Kidney glomerular epithelial cell (primary cell): ENCODE results near the gene PVALB.

Source experiments
- DNase-seq: peaks from one replicate; lab custom pipeline; 2025; lab: John Stamatoyannopoulos, UW

PVALB gene

GRCh38 chr22:36816636-36817524, at the start of gene PVALB:
PVALB (minus strand) TSS chr22:36817035; CDS start chr22:36817005, 30 bp downstream.
- no peak for DNase-seq

- DNase-seq = no peak
These were observed 48.5 kb upstream of the PVALB start for GRCh38 chr22:36865346-36865745.

- no peak for DNase-seq
These were observed 47.8 kb upstream of the PVALB start for GRCh38 chr22:36864454-36865215.

DNA sequence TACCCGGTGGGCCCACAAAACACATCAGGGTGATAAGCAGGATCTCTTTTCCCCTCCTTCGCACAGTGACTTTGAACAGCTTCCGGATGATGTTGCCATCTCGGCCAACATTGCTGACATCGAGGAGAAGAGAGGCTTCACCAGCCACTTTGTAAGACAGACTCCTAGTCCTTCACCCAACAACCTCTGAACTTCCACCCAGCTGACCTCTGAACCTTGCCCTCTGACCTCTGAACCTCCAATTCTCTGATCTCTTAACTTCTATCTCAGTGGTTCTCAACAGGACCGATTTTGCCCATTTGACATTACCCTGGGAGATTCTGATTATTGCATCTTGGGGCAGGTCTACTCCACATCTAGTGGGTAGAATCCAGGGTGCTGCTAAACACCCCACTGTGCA, 47.1 kb upstream of the PVALB start:
- no peak for DNase-seq

- DNase-seq = no peak
These were observed 46.4 kb upstream of the PVALB start for GRCh38 chr22:36863281-36863680.

GRCh38 chr22:36862251-36863242, 45.7 kb upstream of the PVALB start:
- DNase-seq = no peak

DNA sequence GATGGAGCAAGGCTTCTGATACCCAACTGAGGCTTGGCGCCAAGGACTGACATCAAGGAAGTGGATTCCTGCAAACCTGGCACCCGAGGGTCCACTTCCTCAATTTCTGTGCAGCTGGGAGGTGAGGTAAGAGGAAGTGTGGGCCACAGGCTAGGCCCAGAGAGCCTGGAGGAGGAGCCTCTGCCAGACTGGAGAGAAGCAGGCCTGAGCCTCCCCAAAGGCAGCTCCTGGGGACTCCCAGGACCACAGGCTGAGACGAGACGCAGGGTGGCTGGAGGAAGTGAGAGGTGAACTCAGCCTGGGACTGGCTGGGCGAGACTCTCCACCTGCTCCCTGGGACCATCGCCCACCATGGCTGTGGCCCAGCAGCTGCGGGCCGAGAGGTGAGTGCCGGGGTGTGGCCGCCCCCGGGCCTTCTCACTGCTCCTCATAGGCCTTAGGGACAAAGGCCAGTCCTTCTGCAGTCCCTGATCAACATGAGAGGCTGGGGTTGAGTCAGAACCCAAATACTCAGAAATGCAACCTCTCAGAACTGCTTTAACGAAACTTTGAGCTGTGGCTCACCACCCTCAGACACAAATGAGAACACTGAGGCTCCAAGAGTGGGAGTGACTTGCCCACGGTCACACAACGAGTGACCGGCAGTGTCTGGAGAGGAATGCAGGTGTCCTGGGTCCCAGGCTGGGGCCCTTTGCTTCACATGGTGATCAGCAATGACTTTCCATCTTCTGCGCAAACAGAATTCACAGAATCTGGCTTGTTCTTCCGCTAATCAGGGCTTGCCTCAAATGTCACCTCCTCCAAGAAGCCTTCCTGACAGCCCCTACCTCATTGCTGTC, 44.2 kb upstream of the PVALB start, which contains the start of gene NCF4:
Gene NCF4, plus strand, starts transcription at position 186 of the 839 bp plus-strand sequence. Its CDS starts 166 bp downstream, at position 352.
- no peak for DNase-seq

DNA sequence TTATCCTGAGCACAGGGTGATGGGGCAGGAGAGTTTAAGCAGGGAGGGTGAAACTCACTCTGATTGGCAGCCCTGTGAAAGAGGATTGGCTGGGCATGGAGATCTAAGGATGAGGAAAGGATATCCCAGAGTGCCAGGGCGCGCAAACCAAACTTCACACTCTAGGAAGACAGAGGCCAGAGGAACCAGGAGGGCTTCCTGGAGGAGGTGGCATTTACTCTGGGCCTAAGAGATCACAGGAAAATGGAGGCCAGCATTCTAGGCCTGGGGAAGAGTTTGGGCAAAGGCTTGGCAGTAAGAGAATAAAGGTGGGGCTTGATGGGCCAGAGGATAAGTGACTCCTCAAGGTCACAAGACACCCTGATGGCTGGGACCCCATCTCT, 43.6 kb upstream of the PVALB start:
- DNase-seq = no peak

- no peak for DNase-seq
These were observed 43.2 kb upstream of the PVALB start for GRCh38 chr22:36860017-36860416.

DNA sequence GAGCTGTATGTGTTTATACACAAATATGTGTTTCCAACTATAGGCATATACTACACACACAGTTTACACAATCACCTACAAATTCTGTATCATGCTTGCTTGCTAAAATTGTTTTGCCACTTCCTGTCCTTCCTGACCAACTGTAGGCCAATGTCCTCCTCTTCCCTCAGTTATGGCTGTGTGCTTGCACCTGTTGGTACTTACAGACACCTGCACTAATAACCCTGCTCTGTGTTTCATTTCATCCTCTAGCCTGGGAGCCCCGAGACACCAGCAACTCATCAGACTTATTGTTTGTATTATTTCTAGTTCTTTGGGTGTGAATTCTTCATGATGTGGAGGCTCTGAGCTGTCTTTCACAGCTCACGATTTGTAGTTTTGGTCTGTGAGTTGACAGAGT, 42.1 kb upstream of the PVALB start:
- no peak for DNase-seq

DNA sequence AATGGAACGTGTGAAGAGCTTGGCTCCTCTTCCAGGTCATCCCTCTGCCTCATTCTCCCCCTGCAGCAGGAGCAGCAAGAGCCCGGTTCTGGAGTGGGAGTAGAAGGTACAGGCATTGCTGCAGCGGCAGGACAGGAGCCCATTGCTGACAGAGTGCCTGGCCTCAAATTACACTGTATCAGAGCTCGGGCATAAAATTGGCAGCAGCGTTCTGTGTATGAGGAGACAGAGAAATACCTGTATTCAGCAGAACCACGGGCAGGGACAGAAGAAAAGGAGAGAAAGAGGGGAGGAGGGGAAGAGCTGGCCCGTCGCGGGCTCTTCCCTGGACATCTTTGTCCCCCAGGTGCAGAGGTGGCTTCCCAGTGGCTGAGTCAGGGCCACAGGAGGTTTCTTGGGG, 41.3 kb upstream of the PVALB start:
- DNase-seq = no peak

- no peak for DNase-seq
These were observed 39.9 kb upstream of the PVALB start for GRCh38 chr22:36856792-36857135.

DNA sequence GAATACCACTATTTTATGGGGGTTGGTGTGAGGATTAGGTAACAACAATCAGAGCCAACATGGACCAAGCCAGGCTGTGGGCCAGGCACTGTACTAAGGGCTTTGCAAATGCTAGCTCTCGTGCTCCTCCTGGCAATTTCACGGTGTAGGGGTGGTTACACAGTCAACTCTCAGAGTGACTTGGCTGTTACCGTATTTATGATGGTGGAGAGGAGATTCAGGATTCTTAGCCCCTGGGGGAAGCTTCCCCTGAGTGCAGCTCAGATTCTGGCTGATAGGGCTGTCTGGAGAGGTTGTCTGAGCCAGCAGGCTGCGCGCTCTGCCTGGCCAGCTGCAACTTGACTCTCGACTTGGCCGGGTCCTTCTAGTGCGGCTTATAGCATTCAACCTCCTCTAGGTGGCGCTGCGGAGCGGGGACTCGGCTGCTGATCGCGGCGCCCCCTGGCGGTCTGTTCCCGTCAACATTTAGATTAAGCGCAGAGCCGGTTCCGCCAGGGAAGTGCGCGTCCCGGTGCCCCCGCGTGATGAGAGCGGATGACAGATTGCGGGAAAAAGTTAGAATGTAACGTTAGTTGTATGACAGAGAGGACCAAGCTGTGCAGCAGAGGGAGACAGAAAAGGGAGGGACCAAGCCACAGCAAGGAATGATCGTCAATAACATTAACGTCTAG, 39.4 kb upstream of the PVALB start:
- peak; percentile 82 for DNase-seq

GRCh38 chr22:36855478-36855877, 38.6 kb upstream of the PVALB start:
- DNase-seq = no peak

DNA sequence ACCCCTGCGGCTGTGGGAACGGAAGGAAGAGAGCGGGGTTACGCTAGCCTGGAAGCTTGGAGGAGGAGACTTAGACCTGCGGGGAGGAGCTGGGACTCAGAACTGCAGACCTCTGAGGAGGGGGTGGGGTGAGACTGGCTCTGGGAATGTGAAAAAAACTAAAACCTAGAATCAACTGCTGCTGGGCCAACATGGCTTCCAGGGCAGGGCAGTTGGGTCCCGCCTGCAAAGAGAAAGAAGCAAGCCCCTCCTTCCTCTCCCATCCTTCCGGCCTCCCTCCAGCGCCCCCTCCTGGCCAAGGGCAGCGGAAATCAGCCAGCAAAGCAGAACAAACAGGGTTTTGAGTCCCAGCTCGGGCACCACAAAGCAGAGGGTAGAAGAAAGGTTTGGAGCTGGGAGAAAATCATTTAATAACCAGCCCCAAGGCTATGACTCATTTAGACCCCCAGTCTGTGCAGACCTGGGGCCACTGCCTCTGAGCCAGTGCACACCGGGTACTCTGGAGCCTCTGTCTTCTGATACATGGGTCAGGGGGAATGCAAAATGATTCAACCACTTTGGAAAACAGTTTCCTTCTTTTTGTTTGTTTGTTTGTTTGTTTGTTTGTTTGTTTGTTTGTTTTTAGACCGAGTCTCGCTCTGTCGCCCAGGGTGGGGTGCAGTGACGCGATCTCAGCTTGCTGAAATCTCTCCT, 36.7 kb upstream of the PVALB start:
- peak; percentile 1 for DNase-seq

DNA sequence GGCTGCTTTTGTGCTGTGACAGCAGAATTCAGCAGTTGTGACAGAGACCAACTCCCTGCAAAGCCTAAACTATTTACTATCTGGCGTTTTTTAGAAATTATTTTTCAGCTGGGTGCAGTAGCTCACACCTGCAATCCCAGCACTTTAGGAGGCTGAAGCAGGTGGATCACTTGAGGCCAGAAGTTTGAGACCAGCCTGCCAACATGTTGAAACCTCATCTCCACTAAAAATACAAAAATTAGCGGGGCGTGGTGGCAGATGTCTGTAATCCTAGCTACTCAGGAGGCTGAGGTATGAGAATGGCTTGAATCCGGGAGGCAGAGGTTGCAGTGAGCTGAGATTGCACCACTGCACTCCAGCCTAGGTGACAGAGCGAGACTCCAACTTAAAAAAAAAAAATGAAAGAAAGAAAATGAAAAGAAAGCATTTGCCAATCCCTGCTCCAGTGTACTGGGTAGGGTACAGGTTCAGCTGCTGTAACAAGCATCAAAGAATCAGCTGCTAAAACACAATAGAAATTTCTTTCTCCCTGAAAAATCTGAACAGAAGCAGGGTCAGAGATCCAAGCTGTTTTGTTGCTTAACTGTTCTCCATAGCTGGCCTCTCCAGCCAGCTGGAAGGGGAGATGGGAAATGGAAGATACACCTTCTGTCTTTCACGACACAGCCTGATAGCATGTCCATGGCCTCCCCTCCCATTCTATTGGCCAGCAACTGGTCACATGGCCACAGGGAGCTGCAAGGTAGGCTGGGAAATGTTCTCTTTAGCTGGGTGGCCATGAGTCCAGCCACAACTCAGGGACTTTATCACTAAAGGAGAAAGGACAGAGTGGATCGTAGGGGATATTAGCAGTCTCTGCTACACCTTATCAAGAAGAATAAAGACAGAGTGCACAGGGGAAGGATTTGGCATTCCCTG, 35.5 kb upstream of the PVALB start:
- no peak for DNase-seq

DNA sequence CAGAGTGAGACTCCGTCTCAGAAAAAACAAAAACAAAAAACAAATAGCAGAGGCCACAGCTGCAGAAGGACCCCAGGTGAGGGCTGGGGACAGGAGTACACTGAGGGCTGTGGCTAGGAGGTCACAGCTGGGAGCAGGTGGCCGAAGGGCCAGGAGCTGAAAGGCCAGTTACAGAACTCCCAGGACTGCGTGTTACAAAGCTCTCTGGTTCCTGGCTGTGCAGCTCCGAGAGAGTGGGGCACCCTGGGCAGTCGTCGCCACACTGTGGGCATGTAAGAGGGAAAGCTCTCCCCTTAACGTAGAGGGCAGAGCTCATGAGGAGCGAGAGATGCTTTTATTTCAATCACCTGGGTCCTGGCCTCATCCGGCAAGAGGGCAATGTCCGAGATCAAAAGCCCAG, 33.8 kb upstream of the PVALB start:
- DNase-seq = no peak

- DNase-seq = no peak
These were observed 33.2 kb upstream of the PVALB start for GRCh38 chr22:36850056-36850455.

DNA sequence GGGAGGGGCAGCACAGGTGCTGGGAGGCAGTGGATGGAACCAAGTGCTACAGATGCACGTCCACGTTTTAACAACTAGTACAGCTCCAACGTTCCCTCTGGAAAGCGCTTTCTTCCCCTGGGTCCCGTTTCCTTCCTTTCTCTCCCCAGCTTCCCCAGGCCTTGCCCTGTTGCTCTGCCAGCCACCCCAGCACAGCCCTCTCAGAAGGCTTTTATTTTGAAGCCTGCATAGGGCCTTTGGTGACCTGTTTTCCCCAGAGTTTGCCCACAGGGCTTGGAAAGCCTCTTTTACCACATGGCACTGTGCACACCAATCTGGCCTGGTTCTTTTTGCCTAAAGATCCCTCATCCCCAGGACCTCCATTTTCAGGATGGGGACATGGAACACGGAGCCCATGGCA, 30.1 kb upstream of the PVALB start:
- no peak for DNase-seq
